Activated CD4-positive, alpha-beta memory T cell treated with anti-CD3 and anti-CD28 coated beads, Interleukin-2, amount 10 ng/mL, durations not matched to agents 7 days and 5 days (primary cell): Measurements from ENCODE around the gene PSMC5. TPM values are rescaled to one million over a fixed set of nuclear protein-coding genes. Genes with fewer than 3 reads are reported as not detected.
"Not testable (repeated sequence)": the region's sequence is repeated elsewhere in the genome, so short reads cannot be mapped to it uniquely, and the experiment has no call there.

Experiments used
- CTCF ChIA-PET: fragments of 350-600 bp; sonication (Branson Sonifier 250); formaldehyde crosslinking; loops from one replicate; lab custom pipeline; 2021; ENCODE audit warnings: antibody characterized with exemption, inconsistent platforms; lab: Charles Lee
- POLR2A ChIA-PET: fragments of 350-600 bp; sonication (Branson Sonifier 250); formaldehyde crosslinking; loops from one replicate; lab custom pipeline; 2021; ENCODE audit warnings: antibody characterized with exemption; lab: Charles Lee
- DNase-seq: peaks from one replicate; pipeline ENCODE4 v3.0.0-alpha.2; 2020
- H3K27ac Mint-ChIP-seq: one replicate; pipeline ENCODE4 v1.8.0; 2021; ENCODE audit warnings: mild to moderate bottlenecking, mixed read lengths
- H3K27me3 Mint-ChIP-seq: one replicate; pipeline ENCODE4 v1.8.0; 2021; ENCODE audit warnings: mixed read lengths
- H3K36me3 Mint-ChIP-seq: one replicate; pipeline ENCODE4 v1.8.0; 2021; ENCODE audit warnings: low read depth, mixed read lengths
- H3K4me1 Mint-ChIP-seq: one replicate; pipeline ENCODE4 v1.8.0; 2021; ENCODE audit warnings: mixed read lengths
- H3K4me3 Mint-ChIP-seq: one replicate; pipeline ENCODE4 v1.8.0; 2021; ENCODE audit warnings: mild to moderate bottlenecking, mixed read lengths
- H3K9me3 Mint-ChIP-seq: one replicate; pipeline ENCODE4 v1.8.0; 2021; ENCODE audit warnings: mixed read lengths
- total RNA-seq, 2 experiments: library from RNA; stranded (reverse); gene quantifications; one replicate each; pipeline ENCODE4 v1.2.3, GENCODE V29; 2021

PSMC5 gene
- 100 to 1,000 TPM; 152 to 162 TPM for total RNA-seq

DNA sequence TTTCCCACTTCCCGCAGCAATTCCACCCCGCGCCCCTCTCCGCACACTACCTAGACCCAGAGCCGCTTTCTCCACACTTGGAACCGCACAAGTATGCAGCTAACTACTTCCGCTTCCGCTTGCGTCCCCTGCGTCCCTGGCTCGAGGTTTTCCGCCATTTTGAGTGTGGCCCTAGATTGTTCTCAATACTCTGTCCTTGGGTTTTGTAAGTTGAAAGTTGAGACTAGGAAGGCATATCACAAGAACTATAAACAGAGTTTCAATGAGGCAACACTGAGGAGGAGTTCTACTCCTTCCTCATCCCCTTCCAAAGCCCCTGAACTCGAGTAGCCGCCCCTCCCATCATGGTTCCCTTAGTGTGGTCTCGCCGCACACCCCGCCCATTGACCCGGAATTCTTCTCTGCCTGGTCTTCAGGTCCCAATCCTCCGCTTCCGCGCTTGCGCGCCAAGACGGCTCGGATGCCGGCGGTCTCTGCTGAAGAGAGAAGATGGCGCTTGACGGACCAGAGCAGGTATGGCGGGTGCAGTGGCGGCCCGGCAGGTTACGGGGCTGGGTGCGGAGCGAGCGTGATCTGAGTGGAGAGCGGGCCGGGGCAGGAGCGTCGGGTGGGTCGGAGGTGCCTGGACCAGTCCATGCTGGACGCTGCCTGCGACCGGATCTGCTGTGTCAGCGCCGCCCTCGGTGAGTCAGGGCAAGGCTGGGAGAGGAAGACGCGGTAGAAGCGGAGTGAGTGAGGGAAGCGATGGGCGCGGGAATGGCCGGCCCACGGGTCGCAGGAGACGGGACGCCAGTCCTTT, at the start of gene PSMC5, which contains the start of gene FTSJ3:
TSS of gene PSMC5 (plus strand) at position 430 of the 799 bp plus-strand sequence. CDS start at position 490, 60 bp downstream.
TSS of gene FTSJ3 (minus strand) at position 662 of the 799 bp plus-strand sequence. CDS start 761 bp downstream, outside the sequence.
- no peaks in the 10 kb centered on the region for H3K27me3 Mint-ChIP-seq
- peaks cover 82% of the 10 kb centered on the region for H3K4me1 Mint-ChIP-seq
- H3K36me3 Mint-ChIP-seq: peaks cover 90% of the 10 kb centered on the region
- H3K27ac Mint-ChIP-seq: peak within 1 kb of the TSS; percentile 93
- no peaks in the 10 kb centered on the region for H3K9me3 Mint-ChIP-seq
- CTCF ChIA-PET: interaction anchor here (1.0 to 5.0 kb wide), 7 partner anchors 14 to 129 kb away, joined by 4 to 28 read pairs (median 6); partner anchors contain the start of genes CCDC47, DDX42 and SMARCD2
- POLR2A ChIA-PET: interaction anchor here (1.0 to 10.2 kb wide), 16 partner anchors 7 to 225 kb away, joined by 3 to 194 read pairs (median 7); partner anchors contain the start of genes CCDC47, DDX42, LIMD2 and SMARCD2
- DNase-seq: peak; percentile 96
- peak within 1 kb of the TSS; percentile 89 for H3K4me3 Mint-ChIP-seq

DNA sequence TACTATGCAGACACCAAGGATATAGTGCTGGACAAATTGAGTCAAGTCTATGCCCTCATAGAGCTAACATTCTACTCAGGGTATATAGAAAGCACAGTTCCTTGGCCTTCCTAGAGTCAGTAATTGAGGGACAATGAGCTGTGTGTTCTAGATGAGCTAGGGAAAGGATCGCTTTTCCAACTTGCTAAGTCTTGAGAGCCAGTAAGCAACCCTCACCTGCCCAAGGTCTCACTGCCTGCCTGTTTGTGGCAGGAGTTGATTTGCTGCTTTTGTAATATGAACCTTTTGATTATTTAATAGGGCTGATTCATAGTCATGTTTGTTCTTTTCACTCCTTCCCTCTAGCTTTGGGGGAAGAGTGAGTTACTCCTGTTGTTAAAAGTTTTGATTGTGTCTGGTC, 46.7 kb upstream of the PSMC5 start:
- ChIA-PET POLR2A (interaction anchor here (0.5 to 1.1 kb wide), 2 partner anchors 48 to 82 kb away, joined by 3 read pairs; no protein-coding TSS in a partner anchor), CTCF (no interaction called here)
- no peaks in the 10 kb centered on the region for H3K27me3 Mint-ChIP-seq
- peaks cover 72% of the 10 kb centered on the region for H3K4me1 Mint-ChIP-seq
- peaks cover 39% of the 10 kb centered on the region for H3K36me3 Mint-ChIP-seq
- no peak overlapping the region for H3K4me3 Mint-ChIP-seq
- H3K9me3 Mint-ChIP-seq: no peaks in the 10 kb centered on the region
- no peak for DNase-seq
- H3K27ac Mint-ChIP-seq: no peak overlapping the region

DNA sequence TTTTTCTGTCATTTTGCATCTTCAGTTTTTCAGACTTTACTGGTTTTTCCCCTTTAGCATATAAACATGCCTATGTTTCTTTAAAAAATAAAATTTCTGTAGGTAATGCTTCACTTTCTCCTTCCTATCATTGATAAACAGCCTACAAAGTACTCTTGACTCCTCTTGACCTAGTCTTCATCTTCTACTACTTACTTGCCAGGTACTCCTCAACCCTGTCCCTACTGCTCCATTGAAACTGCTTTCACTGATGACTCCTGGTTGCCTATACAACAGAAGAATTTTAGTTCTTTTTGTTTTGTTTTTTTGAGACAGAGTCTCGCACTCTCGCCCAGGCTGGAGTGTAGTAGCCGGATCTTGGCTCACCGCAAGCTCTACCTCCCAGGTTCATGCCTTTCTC, 46.3 kb upstream of the PSMC5 start:
- no peak overlapping the region for H3K4me3 Mint-ChIP-seq
- no peak for DNase-seq
- H3K27ac Mint-ChIP-seq: no peak overlapping the region
- ChIA-PET CTCF (no interaction called here), POLR2A (interaction anchor here (0.5 to 1.1 kb wide), 2 partner anchors 47 to 83 kb away, joined by 3 read pairs; no protein-coding TSS in a partner anchor)
- H3K36me3 Mint-ChIP-seq: peaks cover 39% of the 10 kb centered on the region
- no peaks in the 10 kb centered on the region for H3K27me3 Mint-ChIP-seq
- no peaks in the 10 kb centered on the region for H3K9me3 Mint-ChIP-seq
- peaks cover 73% of the 10 kb centered on the region for H3K4me1 Mint-ChIP-seq

DNA sequence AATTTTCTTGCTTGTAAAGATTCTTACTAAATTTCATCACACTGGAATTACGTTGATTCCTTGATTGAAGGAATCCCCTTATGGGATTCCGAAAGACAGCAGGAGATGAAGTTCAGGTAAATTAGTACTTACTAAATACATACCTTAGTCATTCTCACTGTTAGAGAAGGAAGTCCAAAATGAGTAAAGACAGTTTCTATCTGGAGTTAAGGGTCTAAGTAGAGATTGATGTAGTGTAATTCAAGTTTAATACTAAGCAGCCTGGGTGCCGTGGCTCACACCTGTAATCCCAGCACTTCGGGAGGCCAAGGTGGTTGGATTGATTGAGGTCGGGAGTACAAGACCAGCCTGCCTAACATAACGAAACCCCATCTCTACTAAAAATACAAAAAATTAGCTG, 43.7 kb upstream of the PSMC5 start:
- peaks cover 54% of the 10 kb centered on the region for H3K4me1 Mint-ChIP-seq
- CTCF ChIA-PET: interaction anchor here (0.6 to 1.5 kb wide), 7 partner anchors 9 to 358 kb away, joined by 3 to 5 read pairs (median 3); partner anchors contain the start of gene CCDC47
- no peaks in the 10 kb centered on the region for H3K9me3 Mint-ChIP-seq
- H3K27me3 Mint-ChIP-seq: no peaks in the 10 kb centered on the region
- H3K4me3 Mint-ChIP-seq: no peak overlapping the region
- no peak overlapping the region for H3K27ac Mint-ChIP-seq
- POLR2A ChIA-PET: interaction anchor here (1.0 to 3.9 kb wide), 2 partner anchors 10 to 81 kb away, joined by 3 to 36 read pairs; partner anchors contain the start of genes CCDC47 and DDX42
- H3K36me3 Mint-ChIP-seq: peaks cover 35% of the 10 kb centered on the region
- DNase-seq: no peak

DNA sequence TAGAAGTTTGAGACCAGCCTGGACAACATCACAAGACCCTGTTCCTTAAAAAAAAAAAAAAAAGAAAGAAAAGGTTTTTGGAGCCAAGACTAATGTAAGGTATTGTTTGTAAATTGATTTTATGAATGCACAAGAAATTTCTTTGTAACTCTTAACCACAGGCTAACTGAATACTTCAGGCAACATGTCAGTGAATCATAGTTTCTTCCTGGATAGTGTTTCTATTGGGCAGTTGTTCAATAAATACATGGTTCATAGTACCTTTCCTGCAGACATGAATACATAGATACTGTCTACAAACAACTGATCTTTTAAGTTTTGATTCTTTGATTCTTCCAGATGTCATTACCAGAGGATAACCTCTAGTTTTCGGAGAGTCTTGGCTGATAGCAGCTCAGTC, 41.7 kb upstream of the PSMC5 start:
- CTCF ChIA-PET: interaction anchor here (0.6 kb wide), 1 partner anchor 301 kb away, joined by 4 read pairs; no protein-coding TSS in a partner anchor
- Mint-ChIP-seq H3K4me1 (peaks cover 41% of the 10 kb centered on the region), H3K9me3 (no peaks in the 10 kb centered on the region), H3K27me3 (no peaks in the 10 kb centered on the region), H3K36me3 (peaks cover 28% of the 10 kb centered on the region), H3K27ac (no peak overlapping the region), H3K4me3 (no peak overlapping the region)
- no peak for DNase-seq
- POLR2A ChIA-PET: interaction anchor here (1.4 kb wide), 1 partner anchor 89 kb away, joined by 3 read pairs; no protein-coding TSS in a partner anchor

DNA sequence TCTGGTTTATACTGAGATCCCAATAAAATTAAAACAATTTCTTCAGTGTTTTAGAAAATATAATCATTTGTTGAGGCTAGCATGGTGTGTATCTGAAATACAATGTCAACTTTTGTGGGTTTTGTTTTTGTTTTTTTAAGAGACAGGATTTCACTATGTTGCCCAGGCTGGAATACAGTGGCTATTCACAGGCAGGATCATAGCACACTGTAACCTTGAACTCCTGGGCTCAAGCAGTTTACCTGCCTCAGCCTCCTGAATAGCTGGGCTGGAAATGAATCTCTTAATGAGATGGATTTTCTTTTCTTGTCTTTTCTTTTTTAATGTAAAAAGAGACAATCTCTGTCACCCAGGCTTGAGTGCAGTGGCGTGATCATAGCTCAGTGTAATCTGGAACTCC, 41.1 kb upstream of the PSMC5 start:
- peaks cover 37% of the 10 kb centered on the region for H3K4me1 Mint-ChIP-seq
- H3K36me3 Mint-ChIP-seq: peaks cover 24% of the 10 kb centered on the region
- H3K27ac Mint-ChIP-seq: no peak overlapping the region
- no peak for DNase-seq
- no peak overlapping the region for H3K4me3 Mint-ChIP-seq
- H3K27me3 Mint-ChIP-seq: no peaks in the 10 kb centered on the region
- ChIA-PET CTCF (no interaction called here), POLR2A (interaction anchor here (1.4 to 1.7 kb wide), 2 partner anchors 10 to 90 kb away, joined by 3 to 8 read pairs; no protein-coding TSS in a partner anchor)
- no peaks in the 10 kb centered on the region for H3K9me3 Mint-ChIP-seq

DNA sequence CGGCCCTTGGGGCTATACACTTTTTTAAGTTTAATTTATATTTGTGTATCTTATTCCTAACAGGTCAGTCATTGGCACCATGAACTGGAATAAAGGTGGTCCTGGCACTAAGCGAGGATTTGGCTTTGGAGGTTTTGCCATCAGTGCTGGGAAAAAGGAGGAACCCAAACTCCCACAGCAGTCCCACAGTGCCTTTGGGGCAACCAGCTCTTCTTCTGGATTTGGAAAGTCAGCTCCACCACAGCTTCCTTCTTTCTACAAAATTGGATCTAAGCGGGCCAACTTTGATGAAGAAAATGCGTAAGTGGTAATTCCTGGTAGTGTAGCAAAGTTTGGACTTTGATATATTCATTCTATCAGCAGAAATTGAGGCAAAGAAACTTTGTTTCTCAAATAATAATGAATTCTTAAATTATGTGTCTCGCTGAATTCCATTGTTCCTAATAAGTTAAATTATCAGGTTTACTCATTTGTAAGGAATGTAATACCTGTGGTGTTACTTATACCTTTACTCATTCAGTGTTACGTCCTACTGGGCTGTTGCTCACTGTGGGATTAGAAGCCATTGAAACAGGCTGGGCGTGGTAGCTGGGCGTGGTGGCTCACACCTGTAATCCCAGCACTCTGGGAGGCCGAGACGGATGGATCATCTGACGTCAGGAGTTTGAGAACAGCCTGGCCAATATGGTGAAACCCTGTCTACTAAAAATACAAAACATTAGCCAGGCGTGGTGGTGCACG, 40.1 kb upstream of the PSMC5 start:
- no peak for DNase-seq
- H3K4me1 Mint-ChIP-seq: peaks cover 33% of the 10 kb centered on the region
- POLR2A ChIA-PET: interaction anchor here (1.7 kb wide), 1 partner anchor 11 kb away, joined by 8 read pairs; no protein-coding TSS in a partner anchor
- no peaks in the 10 kb centered on the region for H3K9me3 Mint-ChIP-seq
- H3K4me3 Mint-ChIP-seq: no peak overlapping the region
- peaks cover 23% of the 10 kb centered on the region for H3K36me3 Mint-ChIP-seq
- no peak overlapping the region for H3K27ac Mint-ChIP-seq
- CTCF ChIA-PET: no interaction called here
- no peaks in the 10 kb centered on the region for H3K27me3 Mint-ChIP-seq

DNA sequence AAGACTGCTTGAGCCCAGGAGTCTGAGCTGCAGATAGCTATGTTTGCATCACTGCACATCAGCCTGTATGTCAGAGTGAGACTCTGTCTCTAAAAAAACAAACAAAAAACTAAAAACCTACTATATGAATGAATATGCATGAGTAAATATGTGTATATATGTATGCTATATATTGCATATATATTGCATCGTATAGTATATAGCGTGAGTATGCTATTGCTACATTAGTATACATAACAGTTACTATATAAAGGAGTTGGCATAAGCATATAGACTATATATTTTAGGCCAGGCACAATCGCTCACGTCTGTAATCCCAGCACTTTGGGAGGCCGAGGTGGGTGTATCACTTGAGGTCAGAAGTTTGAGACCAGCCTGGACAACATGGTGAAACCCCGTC, 37.2 kb upstream of the PSMC5 start:
- no peak for DNase-seq
- peaks cover 10% of the 10 kb centered on the region for H3K4me1 Mint-ChIP-seq
- ChIA-PET CTCF (no interaction called here), POLR2A (interaction anchor here (0.9 to 1.2 kb wide), 3 partner anchors 15 to 90 kb away, joined by 3 to 4 read pairs (median 3); partner anchors contain the start of gene LIMD2)
- H3K4me3 Mint-ChIP-seq: no peak overlapping the region
- H3K27me3 Mint-ChIP-seq: no peaks in the 10 kb centered on the region
- H3K27ac Mint-ChIP-seq: no peak overlapping the region
- H3K9me3 Mint-ChIP-seq: no peaks in the 10 kb centered on the region
- H3K36me3 Mint-ChIP-seq: peaks cover 38% of the 10 kb centered on the region

DNA sequence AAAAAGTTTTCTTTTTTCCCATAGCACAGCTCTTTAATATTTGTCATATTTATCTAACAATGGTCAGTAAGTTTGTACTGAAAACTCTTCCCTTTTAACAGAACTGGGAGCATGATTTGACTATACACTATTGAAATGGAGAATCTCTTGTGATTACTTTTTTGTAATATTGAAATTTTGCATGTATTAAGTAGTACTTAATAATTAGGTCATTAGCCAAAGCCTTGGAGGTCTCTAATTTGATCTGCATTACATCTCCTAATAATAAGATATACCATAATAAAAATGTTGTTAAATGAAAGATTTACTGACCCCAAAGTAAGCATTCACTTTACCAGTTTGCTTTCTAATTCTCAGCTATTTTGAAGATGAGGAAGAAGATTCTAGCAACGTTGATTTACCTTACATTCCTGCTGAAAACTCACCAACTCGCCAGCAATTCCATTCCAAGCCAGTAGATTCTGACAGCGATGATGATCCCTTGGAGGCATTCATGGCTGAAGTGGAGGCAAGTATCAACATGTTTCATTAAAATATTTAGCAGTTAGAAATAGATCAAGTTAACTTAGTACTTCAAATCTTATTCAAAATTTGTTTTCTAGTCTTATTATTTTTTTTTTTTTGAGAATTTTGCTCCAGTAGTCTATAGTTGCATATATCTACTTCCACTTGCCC, 35.0 kb upstream of the PSMC5 start:
- no peak overlapping the region for H3K4me3 Mint-ChIP-seq
- ChIA-PET CTCF (no interaction called here), POLR2A (no interaction called here)
- H3K36me3 Mint-ChIP-seq: peaks cover 54% of the 10 kb centered on the region
- H3K9me3 Mint-ChIP-seq: no peaks in the 10 kb centered on the region
- H3K4me1 Mint-ChIP-seq: peaks cover 5% of the 10 kb centered on the region
- no peaks in the 10 kb centered on the region for H3K27me3 Mint-ChIP-seq
- no peak overlapping the region for H3K27ac Mint-ChIP-seq
- no peak for DNase-seq

DNA sequence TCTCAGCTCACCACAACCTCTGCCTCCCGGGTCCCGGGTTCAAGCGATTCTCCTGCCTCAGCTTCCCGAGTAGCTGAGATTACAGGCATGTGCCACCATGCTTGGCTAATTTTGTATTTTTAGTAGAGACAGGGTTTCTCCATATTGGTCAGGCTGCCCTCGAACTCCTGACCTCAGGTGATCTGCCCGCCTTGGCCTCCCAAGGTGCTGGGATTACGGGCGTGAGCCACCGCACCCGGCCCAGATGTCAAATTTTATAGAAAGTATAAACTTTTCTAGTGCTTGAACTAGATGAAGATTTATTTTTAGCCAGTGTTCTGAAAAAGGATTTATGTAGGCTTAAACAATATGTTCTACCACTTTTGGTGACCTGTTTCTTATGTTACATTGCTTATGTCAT, 30.9 kb upstream of the PSMC5 start:
- H3K4me1 Mint-ChIP-seq, H3K9me3 Mint-ChIP-seq, H3K27ac Mint-ChIP-seq, H3K27me3 Mint-ChIP-seq, POLR2A ChIA-PET, CTCF ChIA-PET, H3K4me3 Mint-ChIP-seq, DNase-seq: not testable (repeated sequence)
- peaks cover 74% of the 10 kb centered on the region for H3K36me3 Mint-ChIP-seq

DNA sequence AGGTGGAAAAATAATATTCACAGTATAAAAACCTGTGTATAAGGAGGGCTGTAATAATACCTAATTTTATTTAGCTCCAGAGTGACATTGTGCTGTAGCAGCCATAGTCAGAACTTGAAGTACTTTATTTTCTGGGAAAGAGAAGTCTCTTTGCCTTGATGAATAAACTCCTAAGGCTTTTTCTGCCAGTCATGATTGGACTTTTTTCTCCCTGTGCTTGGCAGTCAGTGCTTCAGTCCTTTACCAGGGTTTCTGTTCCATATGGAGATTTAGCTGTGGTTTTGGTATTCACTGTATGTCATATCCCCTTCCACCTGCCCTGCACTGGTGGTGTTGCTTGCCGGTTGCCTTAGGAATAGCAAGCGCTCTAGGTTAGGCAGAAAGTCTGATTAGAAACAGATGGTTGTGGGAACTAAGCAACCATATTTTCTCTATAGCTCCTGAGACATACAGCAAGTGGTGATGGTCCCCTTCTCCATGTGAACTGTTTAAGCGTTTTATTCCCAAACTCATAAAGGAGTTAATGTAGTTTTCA, 28.6 kb upstream of the PSMC5 start:
- H3K27ac Mint-ChIP-seq: no peak overlapping the region
- no peaks in the 10 kb centered on the region for H3K9me3 Mint-ChIP-seq
- ChIA-PET POLR2A (interaction anchor here (1.3 to 1.4 kb wide), 2 partner anchors 19 to 25 kb away, joined by 5 read pairs; partner anchors contain the start of genes CCDC47 and DDX42), CTCF (interaction anchor here (0.6 to 1.0 kb wide), 3 partner anchors 16 to 329 kb away, joined by 3 read pairs; no protein-coding TSS in a partner anchor)
- DNase-seq: no peak
- peaks cover 4% of the 10 kb centered on the region for H3K4me1 Mint-ChIP-seq
- H3K36me3 Mint-ChIP-seq: peaks cover 68% of the 10 kb centered on the region
- no peak overlapping the region for H3K4me3 Mint-ChIP-seq
- no peaks in the 10 kb centered on the region for H3K27me3 Mint-ChIP-seq

DNA sequence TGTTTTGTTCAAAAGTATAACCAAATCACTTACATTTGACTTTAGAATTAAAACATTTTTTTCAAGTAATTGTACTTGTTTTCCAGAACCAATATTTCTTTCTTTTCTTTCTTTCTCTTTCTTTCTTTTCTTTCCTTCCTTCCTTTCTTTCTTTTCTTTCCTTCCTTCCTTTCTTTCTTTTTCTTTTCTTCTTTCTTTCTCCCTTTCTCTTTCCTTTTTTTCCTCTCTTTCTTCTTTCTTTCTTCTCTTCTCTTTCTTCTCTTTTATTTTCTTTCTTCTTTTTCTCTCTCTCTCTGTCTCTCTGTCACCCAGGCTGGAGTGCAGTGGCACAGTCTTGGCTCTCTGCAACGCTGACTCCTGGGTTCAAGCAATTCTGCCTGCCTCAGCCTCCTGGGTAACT, 26.4 kb upstream of the PSMC5 start:
- Mint-ChIP-seq H3K27me3 (no peaks in the 10 kb centered on the region), H3K9me3 (no peaks in the 10 kb centered on the region), H3K4me1 (no peaks in the 10 kb centered on the region), H3K27ac (no peak overlapping the region), H3K4me3 (no peak overlapping the region), H3K36me3 (peaks cover 63% of the 10 kb centered on the region)
- CTCF ChIA-PET: no interaction called here
- POLR2A ChIA-PET: no interaction called here
- no peak for DNase-seq
